ENCODE measurements around the gene NFKBIL1. TPM values are rescaled to one million over a fixed set of nuclear protein-coding genes. Genes with fewer than 3 reads are reported as not detected.

NFKBIL1 gene
- total and polyA plus RNA-seq, 10 of the 15 experiments (the other 5 are each of a cell fraction or from before 2014, with no cell fraction given): 0.19 to 15.1 (median 7.0) TPM

- TF ChIP-seq, protein P1, sequence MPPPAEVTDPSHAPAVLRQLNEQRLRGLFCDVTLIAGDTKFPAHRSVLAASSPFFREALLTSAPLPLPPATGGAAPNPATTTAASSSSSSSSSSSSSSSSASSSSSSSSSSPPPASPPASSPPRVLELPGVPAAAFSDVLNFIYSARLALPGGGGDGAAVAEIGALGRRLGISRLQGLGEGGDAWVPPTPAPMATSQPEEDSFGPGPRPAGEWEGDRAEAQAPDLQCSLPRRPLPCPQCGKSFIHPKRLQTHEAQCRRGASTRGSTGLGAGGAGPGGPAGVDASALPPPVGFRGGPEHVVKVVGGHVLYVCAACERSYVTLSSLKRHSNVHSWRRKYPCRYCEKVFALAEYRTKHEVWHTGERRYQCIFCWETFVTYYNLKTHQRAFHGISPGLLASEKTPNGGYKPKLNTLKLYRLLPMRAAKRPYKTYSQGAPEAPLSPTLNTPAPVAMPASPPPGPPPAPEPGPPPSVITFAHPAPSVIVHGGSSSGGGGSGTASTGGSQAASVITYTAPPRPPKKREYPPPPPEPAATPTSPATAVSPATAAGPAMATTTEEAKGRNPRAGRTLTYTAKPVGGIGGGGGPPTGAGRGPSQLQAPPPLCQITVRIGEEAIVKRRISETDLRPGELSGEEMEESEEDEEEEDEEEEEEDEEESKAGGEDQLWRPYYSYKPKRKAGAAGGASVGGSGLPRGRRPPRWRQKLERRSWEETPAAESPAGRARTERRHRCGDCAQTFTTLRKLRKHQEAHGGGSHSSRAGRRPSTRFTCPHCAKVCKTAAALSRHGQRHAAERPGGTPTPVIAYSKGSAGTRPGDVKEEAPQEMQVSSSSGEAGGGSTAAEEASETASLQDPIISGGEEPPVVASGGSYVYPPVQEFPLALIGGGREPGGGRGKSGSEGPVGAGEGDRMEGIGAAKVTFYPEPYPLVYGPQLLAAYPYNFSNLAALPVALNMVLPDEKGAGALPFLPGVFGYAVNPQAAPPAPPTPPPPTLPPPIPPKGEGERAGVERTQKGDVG (CRISPR knock-in tag; IDR thresholded peaks at IDR 0.05): no peak
- TF ChIP-seq IRF4 (IDR thresholded peaks at IDR 0.05; ENCODE audit: low read depth, low read length) (peak; percentile 71; the same call in 1 of the 2 replicates), CTCF (IDR thresholded peaks at IDR 0.05 in 2 of 3, conservative IDR thresholded peaks at IDR 0.05 in 1 of 3; ENCODE audit: control insufficient read depth in 2 of 3, extremely low read depth in 1 of 3, insufficient read depth in 1 of 3, low read depth in 3 of 3, low read length in 3 of 3) (no peak), BRCA1 (IDR thresholded peaks at IDR 0.05; ENCODE audit: low read depth, low read length) (no peak), POU2F2 (IDR thresholded peaks at IDR 0.05; ENCODE audit: borderline replicate concordance, low read depth, low read length) (peak; percentile 76), TCF7 (IDR thresholded peaks at IDR 0.05; ENCODE audit: borderline replicate concordance) (peak; percentile 50; the same call in 1 of the 2 replicates), GATAD2B (conservative IDR thresholded peaks at IDR 0.05; ENCODE audit: low read depth) (peak; percentile 86), GABPA (IDR thresholded peaks at IDR 0.05; ENCODE audit: low read depth) (peak; percentile 75), CBFB (IDR thresholded peaks at IDR 0.05; ENCODE audit: low read depth) (peak; percentile 96), MTA3 (IDR thresholded peaks at IDR 0.05; ENCODE audit: borderline replicate concordance, low read length) (peak; percentile 92), BCL3 (IDR thresholded peaks at IDR 0.05; ENCODE audit: borderline replicate concordance, insufficient read depth, low read depth, low read length, poor library complexity, severe bottlenecking) (peak; percentile 78), CBX3 (IDR thresholded peaks at IDR 0.05; ENCODE audit: borderline replicate concordance, low read depth) (no peak), PML (IDR thresholded peaks at IDR 0.05; ENCODE audit: low read length) (peak; percentile 72; the same call in 1 of the 2 replicates), SREBF1 (IDR thresholded peaks at IDR 0.05; ENCODE audit: low read length) (no peak), MEF2A (IDR thresholded peaks at IDR 0.05; ENCODE audit: insufficient read depth, low read depth, low read length) (peak; percentile 82), CHD4 (IDR thresholded peaks at IDR 0.05) (no peak)
- TF ChIP-seq, protein P2, sequence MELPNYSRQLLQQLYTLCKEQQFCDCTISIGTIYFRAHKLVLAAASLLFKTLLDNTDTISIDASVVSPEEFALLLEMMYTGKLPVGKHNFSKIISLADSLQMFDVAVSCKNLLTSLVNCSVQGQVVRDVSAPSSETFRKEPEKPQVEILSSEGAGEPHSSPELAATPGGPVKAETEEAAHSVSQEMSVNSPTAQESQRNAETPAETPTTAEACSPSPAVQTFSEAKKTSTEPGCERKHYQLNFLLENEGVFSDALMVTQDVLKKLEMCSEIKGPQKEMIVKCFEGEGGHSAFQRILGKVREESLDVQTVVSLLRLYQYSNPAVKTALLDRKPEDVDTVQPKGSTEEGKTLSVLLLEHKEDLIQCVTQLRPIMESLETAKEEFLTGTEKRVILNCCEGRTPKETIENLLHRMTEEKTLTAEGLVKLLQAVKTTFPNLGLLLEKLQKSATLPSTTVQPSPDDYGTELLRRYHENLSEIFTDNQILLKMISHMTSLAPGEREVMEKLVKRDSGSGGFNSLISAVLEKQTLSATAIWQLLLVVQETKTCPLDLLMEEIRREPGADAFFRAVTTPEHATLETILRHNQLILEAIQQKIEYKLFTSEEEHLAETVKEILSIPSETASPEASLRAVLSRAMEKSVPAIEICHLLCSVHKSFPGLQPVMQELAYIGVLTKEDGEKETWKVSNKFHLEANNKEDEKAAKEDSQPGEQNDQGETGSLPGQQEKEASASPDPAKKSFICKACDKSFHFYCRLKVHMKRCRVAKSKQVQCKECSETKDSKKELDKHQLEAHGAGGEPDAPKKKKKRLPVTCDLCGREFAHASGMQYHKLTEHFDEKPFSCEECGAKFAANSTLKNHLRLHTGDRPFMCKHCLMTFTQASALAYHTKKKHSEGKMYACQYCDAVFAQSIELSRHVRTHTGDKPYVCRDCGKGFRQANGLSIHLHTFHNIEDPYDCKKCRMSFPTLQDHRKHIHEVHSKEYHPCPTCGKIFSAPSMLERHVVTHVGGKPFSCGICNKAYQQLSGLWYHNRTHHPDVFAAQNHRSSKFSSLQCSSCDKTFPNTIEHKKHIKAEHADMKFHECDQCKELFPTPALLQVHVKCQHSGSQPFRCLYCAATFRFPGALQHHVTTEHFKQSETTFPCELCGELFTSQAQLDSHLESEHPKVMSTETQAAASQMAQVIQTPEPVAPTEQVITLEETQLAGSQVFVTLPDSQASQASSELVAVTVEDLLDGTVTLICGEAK (IDR thresholded peaks at IDR 0.05; ENCODE audit: borderline replicate concordance): no peak; the same call in 1 of the 2 replicates
Measured at GRCh38 chr6:31558631-31559500, 11.5 kb downstream of the NFKBIL1 start (continued).
